ENCODE data around the gene AKNAD1.

The AKNAD1 gene

GRCh38 chr1:108862698-108863477 lies 6.0 kb upstream of the AKNAD1 start:
- DNase-seq: no peak

DNA sequence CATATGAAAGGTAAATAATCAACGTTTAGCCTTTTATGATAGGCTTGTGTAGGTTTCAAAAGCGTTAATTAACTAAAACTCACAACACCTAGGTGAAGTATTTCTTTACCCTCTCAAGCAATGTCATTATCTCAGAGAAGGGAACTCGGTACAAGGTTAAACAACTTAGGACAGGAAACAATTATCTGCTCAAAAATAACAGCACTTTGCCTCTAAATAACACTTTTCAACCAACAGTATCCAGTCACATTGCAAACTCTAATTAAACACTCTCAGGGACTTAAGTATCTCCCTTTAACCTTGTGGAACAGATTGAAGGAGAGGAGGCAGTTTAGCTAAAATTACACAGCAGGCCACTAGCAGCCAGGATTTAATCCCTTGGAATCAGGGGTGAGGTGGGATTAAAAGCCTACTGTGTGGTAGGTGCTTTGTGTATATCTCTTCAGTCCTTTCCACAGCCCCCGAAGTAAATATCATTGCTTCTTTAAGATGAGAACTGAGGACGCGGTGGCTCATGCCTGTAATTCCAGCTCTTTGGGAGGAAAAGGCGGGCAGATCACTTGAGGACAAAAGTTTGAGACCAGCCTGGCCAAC lies 5.2 kb upstream of the AKNAD1 start:
- peak; percentile 5 for DNase-seq

DNA sequence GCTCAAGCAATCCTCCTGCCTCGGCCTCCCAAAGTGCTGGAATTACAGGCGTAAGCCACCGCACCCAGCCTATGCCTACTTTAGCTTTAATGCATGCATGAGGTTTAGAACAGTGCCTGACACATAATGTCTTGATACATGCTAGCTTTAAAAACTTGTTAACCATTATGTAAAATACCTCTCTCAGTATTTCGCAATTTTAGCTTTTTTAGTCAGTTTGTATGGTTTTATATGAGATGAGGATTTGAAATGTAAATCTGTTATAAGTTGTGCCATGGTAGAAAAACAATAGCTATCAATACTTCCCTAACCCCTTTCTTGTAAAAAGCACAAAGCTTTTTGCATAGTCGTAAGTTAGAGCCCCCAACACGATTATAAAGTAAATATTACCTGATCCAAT lies 4.7 kb upstream of the AKNAD1 start:
- DNase-seq: no peak

GRCh38 chr1:108860190-108860907 lies 3.5 kb upstream of the AKNAD1 start:
- no peak for DNase-seq

- DNase-seq: no peak
Observed at GRCh38 chr1:108858230-108858950, 1.5 kb upstream of the AKNAD1 start.

DNA sequence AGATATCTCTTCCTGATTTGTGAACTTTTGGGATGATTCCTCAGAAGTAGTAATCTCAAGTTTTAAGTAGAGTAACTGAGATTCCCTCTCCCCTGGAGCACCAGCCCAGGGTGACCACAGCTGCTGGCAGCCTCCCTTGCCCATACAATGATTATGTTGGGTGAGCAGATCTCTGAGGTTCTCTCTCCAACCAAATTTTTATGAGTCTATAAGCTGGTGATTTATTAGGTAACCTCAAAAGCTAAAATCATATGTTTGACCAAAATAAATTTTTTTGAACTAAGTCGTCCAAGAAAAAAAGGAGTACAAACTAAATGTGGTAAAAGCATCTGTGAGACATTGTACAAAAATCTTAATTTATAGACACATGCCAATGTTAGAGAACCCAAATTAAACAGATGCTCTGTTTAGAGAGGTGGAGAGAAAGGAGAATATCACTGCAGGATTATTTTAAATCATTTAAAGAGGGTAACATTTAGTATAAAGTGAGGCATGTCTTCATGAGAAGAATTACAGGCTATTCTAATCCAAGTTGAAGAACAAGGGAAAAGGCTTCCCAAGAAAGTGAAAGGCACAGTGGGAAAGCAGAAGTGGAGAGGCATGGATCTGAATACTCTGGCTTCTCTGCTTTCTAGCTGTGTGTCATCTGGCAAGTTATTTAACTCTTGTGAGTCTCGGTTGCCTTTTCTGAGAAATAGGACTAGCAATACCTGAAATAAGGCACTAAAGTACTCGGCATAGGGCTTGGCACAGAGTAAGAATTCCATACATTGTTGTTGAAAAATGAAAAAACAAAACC lies 2.5 kb downstream of the AKNAD1 start:
- no peak for DNase-seq

DNA sequence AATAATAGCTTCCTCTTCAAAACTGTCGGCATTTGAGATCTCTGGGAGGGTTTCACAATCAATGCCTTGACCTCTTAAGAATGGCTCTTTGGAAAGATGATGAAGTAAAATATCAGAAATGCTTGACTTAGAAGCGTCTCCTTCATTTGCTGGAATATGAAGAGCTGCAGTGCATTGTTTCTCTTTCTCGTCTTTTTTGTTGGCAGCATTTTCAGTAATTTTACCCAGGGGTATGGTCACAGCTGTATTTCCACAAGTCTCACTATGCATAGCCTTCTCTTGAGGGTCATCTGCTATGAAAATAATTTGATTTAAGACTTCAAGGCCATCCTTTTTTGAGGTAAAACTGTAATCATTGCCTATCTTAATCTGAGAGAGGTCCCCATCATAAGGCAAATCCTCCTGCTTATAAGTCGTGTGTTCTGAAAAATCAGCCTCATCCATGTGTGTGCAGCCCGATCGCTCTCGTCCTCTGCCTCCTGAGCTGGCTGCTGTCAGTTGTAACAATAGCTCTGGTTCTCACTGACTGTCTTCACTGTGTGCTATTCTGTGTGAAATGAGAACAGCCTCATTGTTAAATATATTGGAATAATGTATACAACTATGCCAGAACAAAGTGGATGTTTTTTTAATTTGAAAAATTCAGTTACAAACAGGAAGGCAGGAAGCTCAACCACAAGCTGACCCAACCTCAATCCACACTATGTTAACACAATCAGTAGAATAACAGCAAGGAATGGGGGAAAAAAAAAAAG lies 4.5 kb downstream of the AKNAD1 start:
- DNase-seq: no peak

DNA sequence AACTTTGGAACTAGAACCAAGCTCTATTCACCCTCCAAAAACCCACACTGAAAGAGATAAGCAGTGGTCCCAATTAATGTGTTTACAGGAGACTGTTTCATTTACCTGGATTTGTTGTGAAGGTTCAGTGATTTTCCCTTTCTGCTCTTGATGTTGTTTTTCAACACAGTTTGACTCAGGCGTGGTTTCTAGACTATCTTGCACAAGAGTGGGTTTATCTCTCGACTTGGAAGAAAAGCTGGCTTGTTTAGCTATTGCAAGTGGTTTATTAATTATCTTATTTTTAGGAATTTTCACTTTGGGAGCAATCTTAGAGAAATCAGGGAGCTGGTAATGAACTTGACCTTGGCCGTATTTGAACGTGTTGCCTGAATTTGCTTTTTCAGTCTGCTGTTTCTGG lies 5.3 kb downstream of the AKNAD1 start:
- no peak for DNase-seq

DNA sequence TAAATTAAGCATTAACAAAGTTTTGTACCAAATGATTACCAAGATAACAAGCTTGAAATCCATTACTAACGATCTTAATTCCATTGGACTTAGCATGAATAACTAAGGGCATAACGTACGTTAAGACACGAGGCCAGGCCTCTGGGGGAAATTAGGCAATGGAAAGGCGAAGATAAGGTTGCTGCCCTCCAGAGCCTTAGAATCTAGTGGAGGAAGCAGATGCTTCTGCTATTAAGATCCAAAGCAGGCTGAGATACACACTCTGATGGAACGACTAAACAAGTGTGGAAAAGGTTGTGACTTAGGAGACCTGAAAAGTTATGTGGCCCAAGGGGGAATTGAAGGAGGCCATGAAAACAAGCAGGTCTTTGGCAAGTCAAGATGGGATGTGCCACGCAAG lies 6.0 kb downstream of the AKNAD1 start:
- no peak for DNase-seq

DNA sequence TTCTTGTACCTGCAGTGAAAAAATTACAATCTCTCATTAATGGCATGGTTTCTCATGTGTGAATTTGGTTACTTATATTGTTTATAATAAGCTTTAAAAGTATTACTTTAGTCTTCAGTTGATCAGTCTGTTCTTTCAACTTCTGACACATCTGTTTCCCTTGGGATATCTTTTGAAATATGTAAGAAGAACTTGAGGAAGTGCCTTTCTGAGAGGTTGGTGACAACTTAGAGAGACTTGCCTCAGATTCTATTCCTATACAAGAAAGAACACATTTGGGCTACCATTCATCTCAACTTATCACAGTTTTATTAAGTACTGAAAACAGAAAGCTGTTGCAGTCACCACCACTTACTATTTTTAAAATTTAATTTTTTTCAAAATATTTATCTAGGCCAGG lies 8.1 kb downstream of the AKNAD1 start:
- DNase-seq: no peak

DNA sequence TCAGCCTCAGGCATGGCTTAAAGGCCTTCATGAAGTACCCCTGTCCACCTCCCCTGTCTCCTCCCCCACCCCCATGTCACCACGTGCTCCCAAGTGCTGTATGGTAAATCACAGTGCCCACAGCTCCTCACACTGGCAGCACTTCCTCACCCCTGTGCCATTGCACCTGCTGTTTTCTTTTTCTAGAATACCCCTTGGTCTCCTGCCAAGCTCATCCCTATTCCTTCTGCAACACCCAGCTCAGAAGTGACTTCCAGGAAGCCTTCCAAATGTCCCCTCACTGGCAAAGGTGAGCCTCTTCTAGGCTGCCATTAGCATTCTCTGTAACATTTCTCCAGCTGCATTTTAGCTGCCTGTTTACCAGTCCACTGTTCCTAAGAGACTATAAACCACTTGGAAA lies 9.4 kb downstream of the AKNAD1 start:
- peak; percentile 19 for DNase-seq

- no peak for DNase-seq
Observed at GRCh38 chr1:108845991-108846390, 10.9 kb downstream of the AKNAD1 start.

- DNase-seq: no peak
Observed at GRCh38 chr1:108845446-108845845, 11.4 kb downstream of the AKNAD1 start.

- no peak for DNase-seq
Observed at GRCh38 chr1:108843390-108844137, 13.3 kb downstream of the AKNAD1 start.

DNA sequence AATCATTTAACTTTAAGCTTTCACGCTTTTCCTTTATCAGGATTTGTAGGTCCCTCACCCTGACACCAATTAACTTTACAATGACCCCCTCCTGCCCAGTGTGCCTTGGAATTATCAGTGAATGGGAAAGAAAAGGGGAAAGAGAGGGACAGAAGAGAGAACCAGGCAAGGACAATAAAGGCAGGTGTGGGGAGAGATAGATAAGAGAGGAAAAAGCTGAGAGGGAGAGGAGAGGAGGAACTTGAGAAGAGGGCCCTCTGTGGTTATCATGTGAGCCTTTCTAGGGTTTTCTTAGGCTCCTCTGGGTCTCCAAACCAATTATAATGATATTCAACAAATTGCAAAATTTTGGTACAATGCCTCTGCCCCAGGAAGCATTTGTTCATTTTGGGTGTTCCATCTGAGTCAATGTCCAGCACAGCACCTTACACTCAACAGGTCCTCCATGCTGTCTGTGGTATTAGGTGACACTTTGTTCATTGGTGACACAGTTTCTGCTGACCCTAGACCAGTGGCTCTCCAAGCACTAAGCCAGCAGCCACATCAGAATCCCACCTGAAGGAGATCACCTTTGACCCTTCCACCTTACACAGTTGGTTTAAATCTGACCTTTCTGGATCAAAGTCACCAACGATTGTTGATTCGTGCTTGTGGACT lies 14.2 kb downstream of the AKNAD1 start:
- no peak for DNase-seq

GRCh38 chr1:108841703-108842102 lies 15.2 kb downstream of the AKNAD1 start:
- DNase-seq: no peak

DNA sequence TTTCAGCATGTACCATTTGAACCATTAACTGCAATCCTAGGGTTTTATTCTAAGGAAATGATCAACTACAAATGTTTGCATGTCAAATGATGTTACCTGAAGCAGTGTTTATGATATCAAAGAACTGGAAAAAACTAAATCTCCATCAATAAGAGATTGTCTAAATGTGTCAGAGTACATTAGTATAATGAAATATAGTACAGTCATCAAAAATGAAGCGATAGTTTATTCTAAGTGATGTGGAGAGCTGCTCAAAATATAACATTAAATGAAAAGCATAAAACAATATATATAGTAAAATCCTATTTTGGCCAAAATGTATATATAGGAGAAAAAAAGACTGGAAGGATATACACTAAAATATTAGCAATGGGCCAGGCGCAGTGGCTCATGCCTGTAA lies 24.0 kb downstream of the AKNAD1 start:
- DNase-seq: no peak

DNA sequence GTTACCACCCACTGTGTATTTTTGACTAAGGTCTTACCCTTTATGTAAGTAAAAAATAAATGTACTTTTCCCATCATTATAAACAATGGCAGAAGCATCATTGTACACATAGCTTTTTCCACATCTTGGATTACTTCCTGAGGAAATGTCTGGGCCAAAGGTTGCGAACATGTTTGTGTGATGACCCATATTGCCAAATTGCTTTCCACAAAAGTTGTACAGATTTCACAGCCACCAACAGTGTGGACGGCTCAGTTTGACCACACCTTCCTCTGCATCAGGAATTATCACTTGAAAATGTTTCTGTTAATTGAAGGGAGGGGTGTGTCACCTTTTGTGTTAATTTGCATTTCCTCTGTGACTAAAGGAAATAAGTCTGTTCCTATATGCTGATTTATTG lies 25.7 kb downstream of the AKNAD1 start:
- no peak for DNase-seq

DNA sequence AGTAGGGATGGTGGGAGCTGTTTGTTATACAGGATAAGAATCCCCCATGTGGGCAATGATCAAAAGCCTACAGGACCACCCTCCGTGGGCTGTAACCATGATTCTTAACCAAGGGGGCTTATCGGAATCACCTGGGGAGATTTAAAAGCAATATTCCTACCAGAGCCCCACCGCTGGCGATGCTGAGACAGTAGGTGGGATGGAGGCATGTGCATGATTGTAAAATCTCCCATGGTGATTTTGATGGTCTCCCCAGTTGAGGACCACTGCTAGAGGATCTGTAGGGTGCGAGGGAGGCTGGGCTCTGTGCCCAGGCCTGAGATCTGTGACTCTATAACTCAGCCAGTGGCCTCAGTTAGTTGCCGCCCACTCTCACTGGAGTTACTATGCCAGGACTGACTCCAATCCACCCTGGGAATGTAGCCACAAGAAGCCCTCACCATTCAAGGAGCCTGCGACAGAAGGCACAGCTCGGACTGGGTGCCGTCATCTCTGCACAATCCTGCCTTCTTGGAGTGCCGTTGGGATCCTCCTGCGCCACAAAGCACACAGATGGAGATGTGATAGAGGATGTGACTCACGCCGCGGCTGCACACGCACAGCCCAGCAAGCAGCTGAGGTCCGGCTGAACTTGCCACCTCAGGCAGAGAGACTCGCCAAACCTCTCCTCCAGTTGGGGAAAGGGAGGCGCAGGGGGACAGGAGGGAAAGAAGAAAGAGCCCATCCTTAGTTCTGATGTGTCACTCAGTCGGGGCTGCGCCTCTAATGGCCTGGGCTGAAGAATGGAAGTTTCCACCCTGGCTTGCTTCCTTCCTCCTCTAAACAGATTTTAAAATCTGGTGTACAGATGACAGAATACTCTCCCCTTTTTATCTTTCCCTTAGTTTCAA lies 26.5 kb downstream of the AKNAD1 start:
- no peak for DNase-seq

Data from NCI-H69 (cell line).